ENCODE data around the gene HDAC4. TPM values are rescaled to one million over a fixed set of nuclear protein-coding genes. Genes with fewer than 3 reads are reported as not detected.

The HDAC4 gene
- total and polyA plus RNA-seq, 2 experiments from 2014 or later, result 8.1 to 41.8 TPM

GRCh38 chr2:239234191-239235175 is 166.3 kb downstream of the HDAC4 start:
- peak overlapping the region; percentile 59 for H3K27ac Mint-ChIP-seq
- Histone ChIP-seq H3K4me2 (no peak overlapping the region), H3K36me3 (ENCODE audit: insufficient read depth) (no peaks in the 10 kb centered on the region), H3K4me3 (no peak overlapping the region), H2AFZ (no peak overlapping the region), H3K27ac (ENCODE audit: low read depth) (no peak overlapping the region), H3K4me1 (ENCODE audit: insufficient read depth) (no peaks in the 10 kb centered on the region), H4K20me1 (replicated peaks; ENCODE audit: insufficient read depth) (peaks cover 12% of the 10 kb centered on the region; the same call in 1 of the 2 replicates), H3K9me2 (ENCODE audit: insufficient read depth) (no peaks in the 10 kb centered on the region), H3F3A (replicated peaks; ENCODE audit: low read depth) (no peaks in the 10 kb centered on the region), H3K27me3 (ENCODE audit: insufficient read depth) (no peaks in the 10 kb centered on the region), H3K79me2 (replicated peaks; ENCODE audit: insufficient read depth) (peaks cover 71% of the 10 kb centered on the region)
- no peaks in the 10 kb centered on the region for H3K36me3 Mint-ChIP-seq (ENCODE audit: low read depth)
- no peak for DNase-seq (ENCODE audit: low spot score)
- H3K27me3 Mint-ChIP-seq (ENCODE audit: insufficient read depth, low read depth, poor library complexity), result peaks cover 8% of the 10 kb centered on the region
- no peak for TF ChIP-seq EZH2 (IDR thresholded peaks at IDR 0.05; ENCODE audit: low read depth, unreplicated experiment)
- TF ChIP-seq CTCF (conservative IDR thresholded peaks at IDR 0.05; ENCODE audit: low read depth in 2 of 2), result no peak
- no peak for TF ChIP-seq JUNB (IDR thresholded peaks at IDR 0.05; ENCODE audit: unreplicated experiment)
- no peak for TF ChIP-seq STAT1 (IDR thresholded peaks at IDR 0.05; ENCODE audit: unreplicated experiment)
- TF ChIP-seq ZNF331 (CRISPR knock-in tag; IDR thresholded peaks at IDR 0.05; ENCODE audit: low read depth), result no peak
- TF ChIP-seq REST (IDR thresholded peaks at IDR 0.05; ENCODE audit: unreplicated experiment), result no peak
- no peak for TF ChIP-seq EZH2phosphoT487 (IDR thresholded peaks at IDR 0.05; ENCODE audit: unreplicated experiment)
- TF ChIP-seq POLR2AphosphoS5 (IDR thresholded peaks at IDR 0.05; ENCODE audit: low read depth), result no peak
- no peak for TF ChIP-seq NANOG (IDR thresholded peaks at IDR 0.05; ENCODE audit: borderline replicate concordance)
- no peak for TF ChIP-seq ZNF462 (CRISPR knock-in tag; IDR thresholded peaks at IDR 0.05)
- TF ChIP-seq ZNF114 (CRISPR knock-in tag; IDR thresholded peaks at IDR 0.05), result no peak
- no peak for TF ChIP-seq ETS1 (IDR thresholded peaks at IDR 0.05)
- no peak for TF ChIP-seq CREB1 (CRISPR knock-in tag; IDR thresholded peaks at IDR 0.05; ENCODE audit: low read depth)
- H3K9me3 Mint-ChIP-seq, result no peaks in the 10 kb centered on the region
- peaks cover 25% of the 10 kb centered on the region for H3K4me1 Mint-ChIP-seq
- ATAC-seq, result peak; percentile 39; the same call in 2 of the 3 replicates
- H3K4me3 Mint-ChIP-seq, result no peak overlapping the region

Data from GM23338 (cell line).